Measurements from ENCODE around the gene DLG1. TPM values are rescaled to one million over a fixed set of nuclear protein-coding genes. Genes with fewer than 3 reads are reported as not detected.

DLG1 gene
- total and polyA plus RNA-seq, 2 of the 4 experiments (the other 2 are of a cell fraction) = 21.2 to 57.7 TPM

GRCh38 chr3:197303452-197303851 is 5.0 kb upstream of the DLG1 start:
- Histone ChIP-seq H2BK5ac (ENCODE audit: low read depth, low read length, poor library complexity, severe bottlenecking) (no peak overlapping the region), H3K27me3 (ENCODE audit: control insufficient read depth, insufficient read depth, low read length) (no peaks in the 10 kb centered on the region), H3K9me1 (ENCODE audit: insufficient read depth, low read length) (peaks cover 10% of the 10 kb centered on the region; the same call in 1 of the 2 replicates), H2BK20ac (ENCODE audit: low read depth, low read length) (peak overlapping the region; percentile 53; the same call in 1 of the 2 replicates), H4K8ac (ENCODE audit: low read depth in 2 of 2, low read length in 2 of 2) (peak overlapping the region in 1 of 2 experiments; percentile 42; a peak in 1 of 4 replicates), H3K27ac (ENCODE audit: insufficient read depth, low read length) (no peak overlapping the region), H3K9ac (ENCODE audit: low read depth, low read length) (no peak overlapping the region), H2BK15ac (ENCODE audit: low read depth, low read length) (peak overlapping the region; percentile 73; the same call in 2 of the 3 replicates), H4K20me1 (ENCODE audit: insufficient read depth, low read length) (no peaks in the 10 kb centered on the region; the same call in 1 of the 2 replicates), H3K36me3 (ENCODE audit: control insufficient read depth, insufficient read depth, low read length) (no peaks in the 10 kb centered on the region), H2AFZ (replicated peaks; ENCODE audit: low read length, poor library complexity) (no peak overlapping the region), H3K18ac (ENCODE audit: low read depth, low read length) (no peak overlapping the region), H3K4me3 (ENCODE audit: insufficient read depth, low read depth, low read length) (no peak overlapping the region), H4K5ac (ENCODE audit: low read depth, low read length) (no peak overlapping the region), H4K91ac (ENCODE audit: insufficient read depth, low read depth, low read length) (no peak overlapping the region), H2BK120ac (ENCODE audit: low read depth, low read length) (peak overlapping the region; percentile 21; the same call in 1 of the 2 replicates), H3K23ac (ENCODE audit: low read depth, low read length) (no peak overlapping the region), H2AK5ac (ENCODE audit: low read depth, low read length) (no peak overlapping the region), H3K79me1 (ENCODE audit: low read depth in 1 of 2, low read length in 2 of 2) (no peaks in the 10 kb centered on the region; a peak in 1 of 4 replicates), H3K4ac (ENCODE audit: low read depth, low read length) (peak overlapping the region; percentile 4; the same call in 1 of the 2 replicates), H2AK9ac (replicated peaks; ENCODE audit: low read depth, low read length, poor library complexity) (no peak overlapping the region), H3K14ac (replicated peaks; ENCODE audit: low read depth, low read length) (peak overlapping the region; percentile 49; the same call in 1 of the 2 replicates), H3K4me2 (ENCODE audit: low read depth, low read length) (no peak overlapping the region), H3K4me1 (ENCODE audit: control insufficient read depth, insufficient read depth, low read length) (peaks cover 13% of the 10 kb centered on the region), H3K9me3 (ENCODE audit: control insufficient read depth, insufficient read depth, low read length) (no peaks in the 10 kb centered on the region), H3K56ac (ENCODE audit: extremely low read depth, insufficient read depth, low read length) (no peak overlapping the region)
- intact Hi-C loops (cut with micrococcal nuclease) = no loop called here
- TF ChIP-seq CEBPB (IDR thresholded peaks at IDR 0.05; ENCODE audit: low read depth, low read length) = no peak
- no peak for TF ChIP-seq SMC3 (IDR thresholded peaks at IDR 0.05; ENCODE audit: low read depth, low read length)
- TF ChIP-seq USF2 (IDR thresholded peaks at IDR 0.05; ENCODE audit: low read depth, low read length) = no peak
- TF ChIP-seq FOS (IDR thresholded peaks at IDR 0.05; ENCODE audit: low read depth, low read length) = no peak
- no peak for TF ChIP-seq POLR2A (IDR thresholded peaks at IDR 0.05; ENCODE audit: low read depth, low read length)
- WGBS, 2 experiments (ENCODE audit: extremely low coverage in 2 of 2, insufficient read length in 1 of 2) = 95% methylated on average over 3 of the region's 6 CpGs; no CpG with 5 or more reads in 1 of the 2 experiments
- ATAC-seq (ENCODE audit: low read depth) = no peak
- DNase-seq = no peak
- ChIA-PET CTCF (no interaction called here), POLR2A (ENCODE audit: unreplicated experiment) (no interaction called here)
- BruUV-seq (replicated peaks) = no TSS peak
- in situ Hi-C loops (cut with MboI; ENCODE audit: low sequenced_read_pairs) = no loop called here
- dilution Hi-C loops (cut with HindIII; ENCODE audit: low sequenced_read_pairs, unreplicated experiment) = no loop called here

Data from IMR-90 (cell line).